CD4-positive, alpha-beta T cell treated with Interleukin-6 at 100 ng/mL for 8 hours (primary cell): Measurements from ENCODE around the gene REXO4.

Source experiments
- DNase-seq: peaks from one replicate; pipeline ENCODE4 v3.0.0-alpha.2; 2020; ENCODE audit warnings: mixed read lengths, low spot score

Gene REXO4

GRCh38 chr9:133449760-133450159 lies 31.9 kb upstream of the REXO4 start:
- no peak for DNase-seq

- no peak for DNase-seq
Measured at GRCh38 chr9:133448487-133448972, 30.7 kb upstream of the REXO4 start.

- DNase-seq, result no peak
Measured at GRCh38 chr9:133445293-133445969, 27.6 kb upstream of the REXO4 start.

- DNase-seq, result no peak
Measured at GRCh38 chr9:133443982-133444381, 26.2 kb upstream of the REXO4 start.

GRCh38 chr9:133443248-133443647 lies 25.4 kb upstream of the REXO4 start:
- no peak for DNase-seq

GRCh38 chr9:133441571-133441970 lies 23.8 kb upstream of the REXO4 start:
- no peak for DNase-seq

- DNase-seq, result no peak
Measured at GRCh38 chr9:133440874-133441273, 23.1 kb upstream of the REXO4 start.

GRCh38 chr9:133439337-133439736 lies 21.5 kb upstream of the REXO4 start:
- no peak for DNase-seq

- no peak for DNase-seq
Measured at GRCh38 chr9:133437753-133438531, 20.1 kb upstream of the REXO4 start.

- DNase-seq, result no peak
Measured at GRCh38 chr9:133436681-133437080, 18.9 kb upstream of the REXO4 start.

- no peak for DNase-seq
Measured at GRCh38 chr9:133433351-133433843, 15.6 kb upstream of the REXO4 start.

- no peak for DNase-seq
Measured at GRCh38 chr9:133430244-133430643, 12.4 kb upstream of the REXO4 start.

GRCh38 chr9:133429641-133430161 lies 11.9 kb upstream of the REXO4 start:
- DNase-seq, result no peak

GRCh38 chr9:133429214-133429613 lies 11.4 kb upstream of the REXO4 start:
- no peak for DNase-seq

GRCh38 chr9:133428617-133429101 lies 10.8 kb upstream of the REXO4 start:
- no peak for DNase-seq

GRCh38 chr9:133427658-133428348 lies 10.0 kb upstream of the REXO4 start:
- no peak for DNase-seq

GRCh38 chr9:133426011-133426410 lies 8.2 kb upstream of the REXO4 start:
- DNase-seq, result no peak

GRCh38 chr9:133425049-133425632 lies 7.3 kb upstream of the REXO4 start:
- no peak for DNase-seq

- no peak for DNase-seq
Measured at GRCh38 chr9:133424187-133424586, 6.4 kb upstream of the REXO4 start.

- DNase-seq, result no peak
Measured at GRCh38 chr9:133423216-133423615, 5.4 kb upstream of the REXO4 start.

GRCh38 chr9:133421615-133422542 lies 4.1 kb upstream of the REXO4 start, which contains the start of gene ADAMTS13:
Gene ADAMTS13, plus strand, starts transcription at chr9:133422367. Its CDS starts 77 bp downstream, at chr9:133422444.
- no peak for DNase-seq
